K562 (cell line): ENCODE measurements around the gene SKAP1.

Experiments used
- CHD4 ChIP-seq: fragments of 200-600 bp; sonication (generic); IDR thresholded peaks from 3 replicates; pipeline ENCODE4 v1.6.1; 2012; ENCODE audit warnings: low read depth, mild to moderate bottlenecking, mixed read lengths, low read length, inconsistent platforms; ENCODE audit not compliant: insufficient read depth, insufficient replicate concordance, poor library complexity, severe bottlenecking
- CTCF ChIP-seq, 3 experiments: IDR thresholded peaks in 2 of 3; conservative IDR thresholded peaks in 1 of 3; 2 replicates each; pipeline ENCODE4 v1.5.1; 2011 to 2012; ENCODE audit warnings: low read length in 3 of 3, mild to moderate bottlenecking in 3 of 3, control low read depth in 2 of 3, improper control_type of control experiment in 1 of 3, inconsistent platforms in 1 of 3, low read depth in 1 of 3, mixed read lengths in 1 of 3, moderate library complexity in 1 of 3; ENCODE audit not compliant: insufficient read depth in 2 of 3
- ESRRA ChIP-seq: fragments of 450-650 bp; IDR thresholded peaks from 2 replicates; pipeline ENCODE4 v1.6.1; 2014; ENCODE audit warnings: low read depth, mild to moderate bottlenecking, moderate library complexity, borderline replicate concordance
- EZH2 ChIP-seq: IDR thresholded peaks from 2 replicates; pipeline ENCODE4 v1.6.1; 2012; ENCODE audit warnings: low read depth, mild to moderate bottlenecking, inconsistent platforms, low read length, borderline replicate concordance
- FOS ChIP-seq: IDR thresholded peaks from 3 replicates; pipeline ENCODE4 v1.6.1; 2011; ENCODE audit not compliant: insufficient read length; ENCODE audit errors: extremely low read depth
- FOSL1 ChIP-seq: fragments of 200-800 bp; sonication (Bioruptor generic); conservative IDR thresholded peaks from 2 replicates; pipeline ENCODE4 v1.6.1; 2016; ENCODE audit warnings: missing genetic modification characterization, missing compliant biosample characterization
- JUND ChIP-seq, 2 experiments: IDR thresholded peaks; 2 replicates in 1 of 2; 3 replicates in 1 of 2; pipeline ENCODE4 v1.6.1; 2011; ENCODE audit warnings: borderline replicate concordance in 2 of 2, low read depth in 2 of 2, low read length in 2 of 2, improper control_type of control experiment in 1 of 2, missing biosample characterization in 1 of 2, missing genetic modification characterization in 1 of 2, missing genetic modification reagents in 1 of 2
- TAF1 ChIP-seq: IDR thresholded peaks from 2 replicates; pipeline ENCODE4 v1.6.1; 2011; ENCODE audit warnings: mild to moderate bottlenecking, low read length, moderate library complexity; ENCODE audit not compliant: insufficient read depth, control insufficient read depth, severe bottlenecking; ENCODE audit errors: extremely low read depth
- ZNF57 ChIP-seq: fragments of 450-650 bp; formaldehyde crosslinking; IDR thresholded peaks from 2 replicates; pipeline ENCODE4 v1.4.0; 2020; ENCODE audit warnings: mild to moderate bottlenecking, moderate library complexity
- TF ChIP-seq, protein P1 (sequence below): sonication (generic); formaldehyde crosslinking; IDR thresholded peaks from 2 replicates; pipeline ENCODE4 v1.9.0; 2022; ENCODE audit warnings: mild to moderate bottlenecking, missing genetic modification reagents

GRCh38 chr17:48177816-48178215, 252.2 kb downstream of the SKAP1 start:
- TF ChIP-seq CTCF (IDR thresholded peaks at IDR 0.05 in 2 of 3, conservative IDR thresholded peaks at IDR 0.05 in 1 of 3; ENCODE audit: insufficient read depth in 2 of 3, low read depth in 1 of 3, low read length in 3 of 3), result no peak
- TF ChIP-seq, protein P1, sequence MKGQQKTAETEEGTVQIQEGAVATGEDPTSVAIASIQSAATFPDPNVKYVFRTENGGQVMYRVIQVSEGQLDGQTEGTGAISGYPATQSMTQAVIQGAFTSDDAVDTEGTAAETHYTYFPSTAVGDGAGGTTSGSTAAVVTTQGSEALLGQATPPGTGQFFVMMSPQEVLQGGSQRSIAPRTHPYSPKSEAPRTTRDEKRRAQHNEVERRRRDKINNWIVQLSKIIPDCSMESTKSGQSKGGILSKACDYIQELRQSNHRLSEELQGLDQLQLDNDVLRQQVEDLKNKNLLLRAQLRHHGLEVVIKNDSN (CRISPR knock-in tag), result no peak
- no peak for TF ChIP-seq ZNF57
- TF ChIP-seq EZH2, result no peak
- no peak for TF ChIP-seq ESRRA
- no peak for TF ChIP-seq TAF1
- TF ChIP-seq JUND (IDR thresholded peaks at IDR 0.05; ENCODE audit: borderline replicate concordance, low read depth, low read length), result no peak
- TF ChIP-seq JUND (tag; IDR thresholded peaks at IDR 0.05; ENCODE audit: borderline replicate concordance, low read depth, low read length), result no peak
- no peak for TF ChIP-seq FOS
- TF ChIP-seq FOSL1, result no peak
- no peak for TF ChIP-seq CHD4
